D721Med (cell line): Measurements from ENCODE around the gene ATP1B1.

ENCODE experiments used
- DNase-seq: peaks from one replicate; pipeline ENCODE4 v3.0.0; 2011; ENCODE audit warnings: low spot score; ENCODE audit not compliant: insufficient read length
- FAIRE-seq: peaks from 2 replicates; lab custom pipeline; 2011; peaks lifted over from hg19 to GRCh38; lab: Jason Lieb, UNC
- CTCF ChIP-seq: IDR thresholded peaks from 2 replicates; pipeline ENCODE4 v1.5.1; 2012; ENCODE audit warnings: mild to moderate bottlenecking, control low read depth; ENCODE audit not compliant: insufficient read depth; ENCODE audit errors: missing control alignments

The ATP1B1 gene

DNA sequence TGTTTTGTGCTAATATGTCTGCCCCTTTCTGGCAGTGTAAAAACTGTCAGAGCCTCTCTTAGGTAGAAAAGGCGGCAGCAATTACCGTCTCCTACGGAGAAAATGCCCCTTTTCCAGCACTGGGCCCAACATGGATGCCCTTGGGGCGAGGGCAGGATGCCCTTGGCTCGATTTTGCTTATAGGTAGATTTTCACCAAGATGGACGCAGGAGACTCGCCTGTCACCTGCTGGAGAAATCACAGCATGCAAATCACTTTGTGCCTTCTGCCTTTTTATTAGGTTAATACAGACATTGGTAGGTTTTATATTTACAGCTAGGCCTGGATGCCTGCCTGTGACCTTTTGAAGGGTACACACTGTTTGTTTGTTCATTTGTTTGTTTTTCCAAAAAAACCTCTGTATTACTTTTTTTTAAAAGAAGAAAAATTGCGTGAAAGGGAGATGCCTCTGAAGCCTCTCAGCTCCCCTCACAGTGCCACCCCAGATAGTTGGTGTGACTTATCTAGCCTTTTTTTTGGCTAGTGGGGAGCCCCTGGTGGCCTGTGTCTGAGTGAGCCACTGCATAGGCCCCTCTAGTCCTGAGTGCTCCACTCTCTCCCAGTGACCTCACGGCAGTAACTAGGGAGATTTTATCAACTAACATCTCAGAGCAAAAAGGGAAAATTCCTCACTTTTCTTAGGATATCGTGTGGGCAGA, 2.5 kb downstream of the ATP1B1 start:
- DNase-seq, result no peak
- FAIRE-seq, result no peak
- TF ChIP-seq CTCF, result no peak

GRCh38 chr1:169109561-169110134, 3.2 kb downstream of the ATP1B1 start:
- FAIRE-seq, result no peak
- no peak for DNase-seq
- no peak for TF ChIP-seq CTCF

GRCh38 chr1:169110236-169110635, 3.7 kb downstream of the ATP1B1 start:
- TF ChIP-seq CTCF, result no peak
- FAIRE-seq (no peak), DNase-seq (no peak)

DNA sequence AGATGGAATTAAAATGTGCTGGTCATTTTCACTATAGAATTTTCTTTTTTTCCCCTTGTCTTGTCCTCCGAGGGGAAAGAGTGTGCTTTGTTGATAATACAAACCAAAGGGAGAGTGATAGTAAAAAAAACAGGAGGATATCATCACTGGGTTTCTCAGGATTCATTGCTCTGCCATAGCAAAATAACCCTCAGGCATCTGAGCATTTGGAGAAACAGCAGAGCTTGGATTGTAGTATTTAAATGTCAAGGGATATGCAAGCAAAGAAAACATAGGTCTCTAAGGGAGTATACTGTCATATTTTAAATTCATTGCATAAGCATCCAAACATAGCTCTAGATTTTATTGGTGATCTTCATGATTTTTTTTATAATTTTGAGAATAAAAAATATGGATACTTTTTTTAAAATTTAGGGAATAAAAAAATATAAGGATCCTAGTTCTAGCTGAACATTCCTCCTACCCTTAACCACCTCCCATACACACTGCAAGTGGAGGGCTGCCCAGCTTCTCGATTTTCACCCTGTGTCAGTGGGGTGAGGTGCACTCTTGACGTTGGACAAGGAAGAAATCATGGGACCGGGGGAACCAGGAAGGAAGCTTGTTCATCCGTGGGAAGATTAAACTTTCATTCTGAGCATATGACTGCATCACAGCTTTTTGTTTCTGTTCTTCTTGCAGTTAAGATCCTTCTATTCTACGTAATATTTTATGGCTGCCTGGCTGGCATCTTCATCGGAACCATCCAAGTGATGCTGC, 4.4 kb downstream of the ATP1B1 start:
- no peak for TF ChIP-seq CTCF
- no peak for FAIRE-seq
- no peak for DNase-seq

GRCh38 chr1:169111472-169111871, 5.0 kb downstream of the ATP1B1 start:
- DNase-seq (no peak), FAIRE-seq (no peak)
- no peak for TF ChIP-seq CTCF

GRCh38 chr1:169112241-169112640, 5.8 kb downstream of the ATP1B1 start:
- no peak for FAIRE-seq
- DNase-seq, result no peak
- TF ChIP-seq CTCF, result no peak
